Neural cell (in vitro differentiated cells): ENCODE results near the gene ITPRID1. TPM values are rescaled to one million over a fixed set of nuclear protein-coding genes. Genes with fewer than 3 reads are reported as not detected.
A peak's percentile ranks its signal among the peaks of the same experiment; 100 is the strongest.

ENCODE experiments used
- H2AFZ ChIP-seq: fragments of 200-600, 300-800 bp; sonication (generic), shearing (Covaris generic); 2 replicates; pipeline ENCODE4 v1.6.0; 2014; ENCODE audit warnings: low read depth, mild to moderate bottlenecking, antibody characterized with exemption, low read length, moderate library complexity
- H3F3A ChIP-seq: fragments of 200-600 bp; shearing (Covaris generic); 2 replicates; pipeline ENCODE4 v1.6.1; 2016; ENCODE audit warnings: mild to moderate bottlenecking, moderate library complexity, mixed read lengths, antibody characterized with exemption, low read length; ENCODE audit not compliant: insufficient read depth, poor library complexity, severe bottlenecking
- H3K27ac ChIP-seq: fragments of 200-600, 300-800 bp; sonication (generic), shearing (Covaris generic); 2 replicates; pipeline ENCODE4 v1.5.1; 2014; ENCODE audit warnings: mild to moderate bottlenecking, low read length, moderate library complexity
- H3K27me3 ChIP-seq: fragments of 300-800, 200-600 bp; sonication (generic), shearing (Covaris generic); 2 replicates; pipeline ENCODE4 v1.6.0; 2014; ENCODE audit warnings: mild to moderate bottlenecking, low read depth, low read length, moderate library complexity; ENCODE audit not compliant: insufficient read depth
- H3K36me3 ChIP-seq: fragments of 300-800, 200-600 bp; sonication (generic), shearing (Covaris generic); 2 replicates; pipeline ENCODE4 v1.5.1; 2014; ENCODE audit warnings: mild to moderate bottlenecking, antibody characterized with exemption, low read length, moderate library complexity; ENCODE audit not compliant: insufficient read depth
- H3K4me2 ChIP-seq: fragments of 300-800, 200-600 bp; sonication (generic), shearing (Covaris generic); 2 replicates; pipeline ENCODE4 v1.6.0; 2014; ENCODE audit warnings: mild to moderate bottlenecking, low read length
- H3K4me3 ChIP-seq: fragments of 300-800, 200-600 bp; sonication (generic), shearing (Covaris generic); 2 replicates; pipeline ENCODE4 v1.5.1; 2014; ENCODE audit warnings: mild to moderate bottlenecking, low read length, moderate library complexity
- H3K79me2 ChIP-seq: fragments of 200-600 bp; shearing (Covaris generic); replicated peaks from 2 replicates; pipeline ENCODE4 v1.6.0; 2014; ENCODE audit warnings: mild to moderate bottlenecking, low read length, moderate library complexity; ENCODE audit not compliant: insufficient read depth
- H3K9ac ChIP-seq: fragments of 300-800, 200-600 bp; sonication (generic), shearing (Covaris generic); 2 replicates; pipeline ENCODE4 v1.6.1; 2016; ENCODE audit warnings: mild to moderate bottlenecking, low read length, mixed read lengths
- H3K9me2 ChIP-seq: fragments of 200-600 bp; shearing (Covaris generic); 2 replicates; pipeline ENCODE4 v1.6.1; 2016; ENCODE audit warnings: mild to moderate bottlenecking, low read length, mixed read lengths; ENCODE audit not compliant: insufficient read depth
- H3K9me3 ChIP-seq: fragments of 200-600, 300-800 bp; sonication (generic), shearing (Covaris generic); 2 replicates; pipeline ENCODE4 v1.6.1; 2016; ENCODE audit warnings: mild to moderate bottlenecking, mixed run types, low read length, moderate library complexity, mixed read lengths
- H4K20me1 ChIP-seq: fragments of 200-600 bp; shearing (Covaris generic); 2 replicates; pipeline ENCODE4 v1.6.1; 2016; ENCODE audit warnings: mild to moderate bottlenecking, mixed run types; ENCODE audit not compliant: insufficient read depth
- EP300 ChIP-seq: fragments of 450-650 bp; conservative IDR thresholded peaks from 2 replicates; pipeline ENCODE4 v1.6.1; 2014; ENCODE audit warnings: antibody characterized with exemption, mild to moderate bottlenecking, moderate library complexity; ENCODE audit not compliant: poor library complexity, severe bottlenecking
- EZH2 ChIP-seq: fragments of 200-600, 300-800 bp; shearing (Covaris generic), sonication (generic); IDR thresholded peaks from 2 replicates; pipeline ENCODE4 v1.6.1; 2014; ENCODE audit warnings: antibody characterized with exemption, low read length, borderline replicate concordance, mild to moderate bottlenecking; ENCODE audit not compliant: insufficient read depth, poor library complexity, severe bottlenecking
- MXI1 ChIP-seq: fragments of 450-650 bp; conservative IDR thresholded peaks from 2 replicates; pipeline ENCODE4 v1.6.1; 2014; ENCODE audit warnings: antibody characterized with exemption, mild to moderate bottlenecking; ENCODE audit not compliant: poor library complexity, severe bottlenecking
- POLR2AphosphoS5 ChIP-seq: IDR thresholded peaks from 2 replicates; pipeline ENCODE4 v1.6.1; 2012
- RAD21 ChIP-seq: fragments of 450-650 bp; conservative IDR thresholded peaks from 2 replicates; pipeline ENCODE4 v1.6.1; 2014; ENCODE audit warnings: antibody characterized with exemption, mild to moderate bottlenecking, moderate library complexity
- SMC3 ChIP-seq: fragments of 450-650 bp; conservative IDR thresholded peaks from 2 replicates; pipeline ENCODE4 v1.6.1; 2014; ENCODE audit warnings: antibody characterized with exemption, mild to moderate bottlenecking, moderate library complexity; ENCODE audit not compliant: poor library complexity
- TAF1 ChIP-seq: IDR thresholded peaks from 2 replicates; pipeline ENCODE4 v1.6.1; 2012; ENCODE audit warnings: low read depth
- polyA plus RNA-seq: library from polyadenylated mRNA; depleted of rRNA; stranded (reverse); fragments of >200 nt; gene quantifications from 2 replicates; pipeline ENCODE4 v1.2.3, GENCODE V29; 2014
- TF ChIP-seq, protein P1 (sequence below): fragments of 450-650 bp; IDR thresholded peaks from 2 replicates; pipeline ENCODE4 v1.5.1; 2014; ENCODE audit warnings: antibody characterized with exemption, mild to moderate bottlenecking, moderate library complexity; ENCODE audit not compliant: poor library complexity, severe bottlenecking
- TF ChIP-seq, protein P2 (sequence below): IDR thresholded peaks from 2 replicates; pipeline ENCODE4 v1.6.1; 2012; ENCODE audit warnings: borderline replicate concordance

Gene ITPRID1
- polyA plus RNA-seq, 1 donor from 2014 or later: not detected

GRCh38 chr7:31633467-31633866 is 119.6 kb downstream of the ITPRID1 start:
- TF ChIP-seq POLR2AphosphoS5: no peak
- TF ChIP-seq, protein P1, sequence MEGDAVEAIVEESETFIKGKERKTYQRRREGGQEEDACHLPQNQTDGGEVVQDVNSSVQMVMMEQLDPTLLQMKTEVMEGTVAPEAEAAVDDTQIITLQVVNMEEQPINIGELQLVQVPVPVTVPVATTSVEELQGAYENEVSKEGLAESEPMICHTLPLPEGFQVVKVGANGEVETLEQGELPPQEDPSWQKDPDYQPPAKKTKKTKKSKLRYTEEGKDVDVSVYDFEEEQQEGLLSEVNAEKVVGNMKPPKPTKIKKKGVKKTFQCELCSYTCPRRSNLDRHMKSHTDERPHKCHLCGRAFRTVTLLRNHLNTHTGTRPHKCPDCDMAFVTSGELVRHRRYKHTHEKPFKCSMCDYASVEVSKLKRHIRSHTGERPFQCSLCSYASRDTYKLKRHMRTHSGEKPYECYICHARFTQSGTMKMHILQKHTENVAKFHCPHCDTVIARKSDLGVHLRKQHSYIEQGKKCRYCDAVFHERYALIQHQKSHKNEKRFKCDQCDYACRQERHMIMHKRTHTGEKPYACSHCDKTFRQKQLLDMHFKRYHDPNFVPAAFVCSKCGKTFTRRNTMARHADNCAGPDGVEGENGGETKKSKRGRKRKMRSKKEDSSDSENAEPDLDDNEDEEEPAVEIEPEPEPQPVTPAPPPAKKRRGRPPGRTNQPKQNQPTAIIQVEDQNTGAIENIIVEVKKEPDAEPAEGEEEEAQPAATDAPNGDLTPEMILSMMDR: no peak
- no peak for TF ChIP-seq TAF1
- no peak for TF ChIP-seq SMC3
- TF ChIP-seq, protein P2, sequence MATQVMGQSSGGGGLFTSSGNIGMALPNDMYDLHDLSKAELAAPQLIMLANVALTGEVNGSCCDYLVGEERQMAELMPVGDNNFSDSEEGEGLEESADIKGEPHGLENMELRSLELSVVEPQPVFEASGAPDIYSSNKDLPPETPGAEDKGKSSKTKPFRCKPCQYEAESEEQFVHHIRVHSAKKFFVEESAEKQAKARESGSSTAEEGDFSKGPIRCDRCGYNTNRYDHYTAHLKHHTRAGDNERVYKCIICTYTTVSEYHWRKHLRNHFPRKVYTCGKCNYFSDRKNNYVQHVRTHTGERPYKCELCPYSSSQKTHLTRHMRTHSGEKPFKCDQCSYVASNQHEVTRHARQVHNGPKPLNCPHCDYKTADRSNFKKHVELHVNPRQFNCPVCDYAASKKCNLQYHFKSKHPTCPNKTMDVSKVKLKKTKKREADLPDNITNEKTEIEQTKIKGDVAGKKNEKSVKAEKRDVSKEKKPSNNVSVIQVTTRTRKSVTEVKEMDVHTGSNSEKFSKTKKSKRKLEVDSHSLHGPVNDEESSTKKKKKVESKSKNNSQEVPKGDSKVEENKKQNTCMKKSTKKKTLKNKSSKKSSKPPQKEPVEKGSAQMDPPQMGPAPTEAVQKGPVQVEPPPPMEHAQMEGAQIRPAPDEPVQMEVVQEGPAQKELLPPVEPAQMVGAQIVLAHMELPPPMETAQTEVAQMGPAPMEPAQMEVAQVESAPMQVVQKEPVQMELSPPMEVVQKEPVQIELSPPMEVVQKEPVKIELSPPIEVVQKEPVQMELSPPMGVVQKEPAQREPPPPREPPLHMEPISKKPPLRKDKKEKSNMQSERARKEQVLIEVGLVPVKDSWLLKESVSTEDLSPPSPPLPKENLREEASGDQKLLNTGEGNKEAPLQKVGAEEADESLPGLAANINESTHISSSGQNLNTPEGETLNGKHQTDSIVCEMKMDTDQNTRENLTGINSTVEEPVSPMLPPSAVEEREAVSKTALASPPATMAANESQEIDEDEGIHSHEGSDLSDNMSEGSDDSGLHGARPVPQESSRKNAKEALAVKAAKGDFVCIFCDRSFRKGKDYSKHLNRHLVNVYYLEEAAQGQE: no peak
- TF ChIP-seq EP300: no peak
- TF ChIP-seq EZH2: no peak
- TF ChIP-seq RAD21: no peak
- TF ChIP-seq MXI1: no peak
- Histone ChIP-seq H4K20me1 (no peaks in the 10 kb centered on the region), H3K79me2 (no peaks in the 10 kb centered on the region), H3K27ac (no peak overlapping the region), H2AFZ (no peak overlapping the region), H3K4me2 (no peak overlapping the region), H3F3A (no peaks in the 10 kb centered on the region), H3K9me3 (no peaks in the 10 kb centered on the region), H3K9me2 (no peaks in the 10 kb centered on the region), H3K27me3 (no peaks in the 10 kb centered on the region), H3K9ac (no peak overlapping the region), H3K4me3 (no peak overlapping the region), H3K36me3 (no peaks in the 10 kb centered on the region)

GRCh38 chr7:31633894-31634494 is 120.1 kb downstream of the ITPRID1 start:
- H3K4me3 ChIP-seq: no peak overlapping the region
- no peaks in the 10 kb centered on the region for H3K36me3 ChIP-seq
- H3F3A ChIP-seq: no peaks in the 10 kb centered on the region
- H3K79me2 ChIP-seq: no peaks in the 10 kb centered on the region
- TF ChIP-seq EP300 (no peak), RAD21 (peak; percentile 95), EZH2 (no peak), TAF1 (no peak), SMC3 (peak; percentile 99)
- TF ChIP-seq, protein P1: peak; percentile 90
- no peaks in the 10 kb centered on the region for H3K9me3 ChIP-seq
- H2AFZ ChIP-seq: no peak overlapping the region
- no peaks in the 10 kb centered on the region for H4K20me1 ChIP-seq
- H3K4me2 ChIP-seq: no peak overlapping the region
- H3K9ac ChIP-seq: no peak overlapping the region
- no peak overlapping the region for H3K27ac ChIP-seq
- no peaks in the 10 kb centered on the region for H3K27me3 ChIP-seq
- H3K9me2 ChIP-seq: no peaks in the 10 kb centered on the region
